MG63 (cell line): ENCODE results near the gene KCNJ16. TPM values are rescaled to one million over a fixed set of nuclear protein-coding genes. Genes with fewer than 3 reads are reported as not detected.
"Not testable (repeated sequence)": the region's sequence is repeated elsewhere in the genome, so short reads cannot be mapped to it uniquely, and the experiment has no call there.

Experiments
- DNase-seq: peaks from one replicate; pipeline ENCODE4 v3.0.0-alpha.2; 2020
- H3K27me3 ChIP-seq: fragments of 250-450 bp; sonication (Bioruptor Pico); 2 replicates; pipeline ENCODE4 v1.5.1; 2020; ENCODE audit warnings: mild to moderate bottlenecking, moderate library complexity
- H3K36me3 ChIP-seq: fragments of 250-450 bp; sonication (Bioruptor Pico); 2 replicates; pipeline ENCODE4 v1.5.1; 2020; ENCODE audit warnings: mild to moderate bottlenecking, moderate library complexity
- H3K4me3 ChIP-seq: fragments of 250-450 bp; sonication (Bioruptor Pico); 2 replicates; pipeline ENCODE4 v1.5.1; 2020; ENCODE audit warnings: mild to moderate bottlenecking, moderate library complexity
- H3K9me3 ChIP-seq: fragments of 250-450 bp; sonication (Bioruptor Pico); 2 replicates; pipeline ENCODE4 v1.5.1; 2020; ENCODE audit warnings: mild to moderate bottlenecking, moderate library complexity
- total RNA-seq: library from RNA; depleted of rRNA; stranded (reverse); fragments of >200 nt; shearing (Covaris generic); gene quantifications from 2 replicates; pipeline ENCODE4 v1.2.3, GENCODE V29; 2014; ENCODE audit warnings: low replicate concordance; rRNA removed

KCNJ16 gene
- total RNA-seq: not detected in 2 replicates

DNA sequence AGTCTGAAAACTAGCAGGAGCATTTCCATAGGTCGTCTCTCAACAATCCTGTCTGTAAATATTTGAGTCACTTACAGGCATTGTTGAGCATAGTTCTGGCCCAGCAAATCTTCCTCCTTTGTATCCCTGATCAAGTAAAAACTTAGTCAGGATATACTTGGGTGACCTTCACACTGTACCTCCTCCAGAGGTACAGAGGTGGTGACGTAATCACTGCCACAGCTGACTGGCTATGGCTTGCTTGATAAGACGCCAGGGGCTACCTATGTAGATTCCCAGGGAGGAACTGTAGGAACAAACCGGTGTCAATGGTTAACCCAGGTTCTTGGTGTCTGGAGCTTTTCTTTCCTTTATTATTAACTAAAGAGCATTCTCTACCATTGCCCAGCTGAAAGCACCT, at the start of gene KCNJ16:
Gene KCNJ16 (plus strand): TSS at position 270 of the 400 bp plus-strand sequence. CDS start 56,863 bp downstream, outside the sequence.
- Histone ChIP-seq H3K27me3 (no peaks in the 10 kb centered on the region), H3K4me3 (no peak within 1 kb of the TSS), H3K9me3 (no peaks in the 10 kb centered on the region), H3K36me3 (no peaks in the 10 kb centered on the region)
- DNase-seq: no peak

DNA sequence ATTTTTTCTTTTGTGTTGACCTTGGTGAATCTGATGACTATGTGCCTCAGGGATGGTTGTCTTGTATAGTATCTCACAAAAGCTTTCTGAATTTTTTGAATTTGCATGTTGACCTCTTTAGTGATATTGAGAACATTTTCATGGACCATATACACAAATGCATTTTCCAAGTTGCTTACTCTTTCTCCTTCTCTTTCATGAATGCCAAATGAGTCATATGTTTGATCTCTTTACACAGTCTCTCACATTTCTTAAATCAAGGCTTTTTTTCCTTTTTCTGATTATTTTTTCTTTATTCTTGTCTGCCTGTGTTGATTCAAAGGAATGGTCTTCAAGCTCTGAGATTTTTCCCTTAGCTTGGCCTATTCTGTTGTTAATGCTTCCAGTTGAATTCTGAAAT, 46.6 kb upstream of the KCNJ16 start:
- H3K4me3 ChIP-seq: no peak overlapping the region
- no peaks in the 10 kb centered on the region for H3K27me3 ChIP-seq
- DNase-seq: no peak
- peaks cover 6% of the 10 kb centered on the region; the same call in 1 of the 2 replicates for H3K9me3 ChIP-seq
- H3K36me3 ChIP-seq: no peaks in the 10 kb centered on the region

DNA sequence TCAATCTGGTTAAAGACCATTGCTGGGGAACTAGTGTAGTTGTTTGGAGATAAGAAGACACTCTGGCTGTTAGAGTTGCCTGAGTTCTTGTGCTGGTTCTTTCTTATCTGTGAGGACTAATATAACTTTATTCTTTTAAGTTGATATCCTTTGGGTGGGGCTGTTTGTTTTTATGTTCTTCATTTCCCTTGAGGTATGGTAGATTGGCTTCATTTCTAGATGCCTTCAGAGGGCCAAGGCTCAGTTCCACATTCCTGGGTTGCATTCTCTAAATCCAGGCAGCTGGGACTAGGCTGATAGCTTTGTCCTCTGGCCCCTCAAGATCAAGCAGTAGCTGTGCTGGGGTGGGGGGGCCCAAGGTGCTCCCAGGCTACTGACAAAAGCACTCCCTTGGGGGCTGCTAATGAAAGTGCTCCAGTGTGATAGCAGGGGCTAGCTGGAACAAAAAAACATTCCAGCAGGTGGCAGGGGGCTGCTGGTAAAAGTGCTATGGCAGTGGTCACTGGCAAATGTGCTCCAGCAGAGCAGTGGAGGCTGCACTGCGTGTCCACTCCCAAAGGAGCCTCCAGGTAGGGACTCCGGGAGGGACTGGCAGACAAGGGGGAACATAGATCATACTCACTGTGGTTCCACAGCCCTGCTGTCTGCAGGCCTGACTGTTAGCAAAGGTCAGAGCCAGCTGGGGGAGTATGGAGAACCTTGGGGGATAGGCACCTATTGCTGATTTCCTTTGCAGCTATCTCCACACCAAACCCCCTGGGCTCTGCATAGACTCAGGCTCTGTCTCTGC, 45.9 kb upstream of the KCNJ16 start:
- Histone ChIP-seq H3K9me3 (peaks cover 6% of the 10 kb centered on the region; the same call in 1 of the 2 replicates), H3K27me3 (no peaks in the 10 kb centered on the region), H3K36me3 (no peaks in the 10 kb centered on the region), H3K4me3 (no peak overlapping the region)
- DNase-seq: no peak

DNA sequence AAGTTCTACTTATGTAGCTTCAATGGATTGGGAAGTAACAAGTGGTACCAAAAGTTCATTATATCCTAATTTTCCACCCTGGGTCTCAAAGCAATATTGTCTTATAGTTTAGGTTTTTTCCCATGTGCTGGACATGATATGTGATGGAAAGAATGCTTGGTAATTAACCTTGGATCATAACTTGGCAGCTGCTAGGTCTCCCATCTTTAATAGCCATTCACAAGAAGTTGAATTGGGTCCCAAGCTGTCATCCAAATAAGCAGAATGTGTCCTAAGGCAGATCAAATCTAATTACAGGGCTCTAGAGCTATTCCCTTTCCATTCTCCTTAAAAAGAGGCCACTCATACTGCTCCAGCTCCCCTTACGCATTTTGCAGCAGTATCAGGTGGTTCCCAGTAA, 44.7 kb upstream of the KCNJ16 start:
- peaks cover 6% of the 10 kb centered on the region; the same call in 1 of the 2 replicates for H3K9me3 ChIP-seq
- H3K36me3 ChIP-seq: no peaks in the 10 kb centered on the region
- no peak for DNase-seq
- no peaks in the 10 kb centered on the region for H3K27me3 ChIP-seq
- H3K4me3 ChIP-seq: no peak overlapping the region

DNA sequence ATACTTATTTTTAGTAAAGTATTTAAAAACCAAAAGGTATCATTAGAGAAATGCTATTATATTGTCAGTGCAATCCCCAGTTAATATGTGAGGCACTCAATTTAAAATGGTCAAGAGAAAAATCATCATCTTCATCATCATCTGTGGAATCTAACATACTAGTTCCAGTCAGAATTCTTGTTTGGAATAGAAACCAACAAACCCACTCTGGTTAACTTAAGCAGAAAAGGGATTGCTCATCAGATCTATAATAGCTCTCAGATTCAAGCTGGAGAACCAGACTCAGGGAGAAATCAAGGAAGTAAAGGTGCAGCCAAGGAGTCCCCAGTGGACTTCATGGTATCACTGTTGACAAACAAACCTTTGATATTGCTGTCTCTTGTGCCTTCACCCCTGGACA, 43.7 kb upstream of the KCNJ16 start:
- Histone ChIP-seq H3K4me3 (no peak overlapping the region), H3K27me3 (no peaks in the 10 kb centered on the region), H3K9me3 (peaks cover 2% of the 10 kb centered on the region; the same call in 1 of the 2 replicates), H3K36me3 (no peaks in the 10 kb centered on the region)
- DNase-seq: no peak

DNA sequence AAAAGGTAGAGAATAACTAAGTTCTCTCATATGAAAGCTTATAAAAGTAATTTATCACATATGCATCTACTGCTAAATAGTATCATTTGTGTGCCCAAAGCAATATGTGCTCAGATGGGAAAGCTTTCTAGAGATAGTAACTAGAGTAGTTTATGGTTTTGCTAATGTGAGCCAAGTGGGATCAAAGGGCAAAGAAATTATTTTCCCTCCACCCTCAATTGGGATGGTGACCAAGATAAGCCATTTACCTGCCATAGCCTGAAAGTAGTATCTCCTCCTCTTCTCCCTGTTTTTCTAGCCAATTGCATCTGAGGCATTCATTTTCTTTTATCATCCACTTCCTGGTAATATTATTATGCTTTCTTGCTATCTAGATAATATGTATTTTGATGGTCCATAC, 41.9 kb upstream of the KCNJ16 start:
- Histone ChIP-seq H3K36me3 (no peaks in the 10 kb centered on the region), H3K27me3 (no peaks in the 10 kb centered on the region), H3K9me3 (no peaks in the 10 kb centered on the region), H3K4me3 (no peak overlapping the region)
- no peak for DNase-seq

DNA sequence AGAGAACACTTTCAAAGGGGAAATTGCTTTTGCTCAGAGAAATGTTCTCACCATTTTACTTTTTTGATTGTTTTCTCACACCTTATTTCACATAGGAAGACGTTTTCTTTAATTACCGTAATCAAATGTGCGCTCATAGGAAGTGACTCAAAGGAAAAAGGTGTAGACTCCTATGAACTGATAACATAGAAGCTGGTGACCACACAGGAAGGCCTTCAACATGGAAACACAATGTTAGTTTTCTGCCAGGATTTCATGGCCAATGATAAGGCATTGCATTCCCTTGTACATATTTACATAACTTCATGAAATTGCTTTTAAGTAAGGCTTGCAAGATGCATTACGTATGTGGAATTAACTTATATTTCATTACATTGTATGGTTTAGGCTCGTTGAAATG, 40.9 kb upstream of the KCNJ16 start:
- H3K9me3 ChIP-seq: no peaks in the 10 kb centered on the region
- no peaks in the 10 kb centered on the region for H3K27me3 ChIP-seq
- H3K36me3 ChIP-seq: no peaks in the 10 kb centered on the region
- H3K4me3 ChIP-seq: no peak overlapping the region
- DNase-seq: no peak

DNA sequence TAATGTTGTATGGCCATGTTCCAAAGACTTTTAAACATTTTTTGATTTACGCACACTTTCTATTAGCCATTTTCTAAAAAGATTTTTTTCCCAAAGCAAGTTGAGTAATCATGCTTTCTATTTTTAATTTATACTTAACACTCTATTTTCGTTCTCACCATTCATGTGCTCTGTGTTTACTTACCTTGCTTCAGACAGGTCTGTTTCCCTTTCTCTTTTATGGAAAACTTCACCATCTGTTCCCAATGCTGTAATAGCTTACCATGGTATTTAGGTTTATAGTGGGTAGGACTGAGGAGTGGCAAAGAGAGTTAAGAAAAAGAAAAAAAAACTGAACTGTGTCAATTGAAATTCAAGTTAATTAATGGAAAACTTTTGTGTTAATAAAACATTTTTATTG, 37.5 kb upstream of the KCNJ16 start:
- H3K36me3 ChIP-seq: no peaks in the 10 kb centered on the region
- H3K4me3 ChIP-seq: no peak overlapping the region
- no peaks in the 10 kb centered on the region for H3K9me3 ChIP-seq
- DNase-seq: no peak
- no peaks in the 10 kb centered on the region for H3K27me3 ChIP-seq

DNA sequence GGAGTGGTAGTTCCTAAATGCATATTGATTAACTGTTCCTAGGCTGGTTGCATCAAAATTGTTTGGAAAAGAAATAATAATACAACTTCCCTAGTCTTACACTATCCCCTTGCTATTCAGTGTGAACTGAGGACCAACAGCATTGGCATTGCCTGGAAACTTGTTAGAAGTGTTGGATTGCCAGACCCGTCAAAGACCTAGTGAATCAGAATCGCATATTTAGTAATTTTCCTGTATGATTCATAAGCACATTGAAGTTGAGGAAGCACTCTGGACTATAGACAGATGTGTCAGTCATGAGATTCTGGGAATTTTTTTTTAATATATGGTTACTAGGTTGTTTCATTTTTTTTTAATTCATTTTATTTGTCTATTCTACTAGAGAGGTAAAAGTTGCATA, 34.7 kb upstream of the KCNJ16 start:
- DNase-seq: peak; percentile 57
- Histone ChIP-seq H3K27me3 (no peaks in the 10 kb centered on the region), H3K4me3 (no peak overlapping the region), H3K36me3 (no peaks in the 10 kb centered on the region), H3K9me3 (no peaks in the 10 kb centered on the region)

DNA sequence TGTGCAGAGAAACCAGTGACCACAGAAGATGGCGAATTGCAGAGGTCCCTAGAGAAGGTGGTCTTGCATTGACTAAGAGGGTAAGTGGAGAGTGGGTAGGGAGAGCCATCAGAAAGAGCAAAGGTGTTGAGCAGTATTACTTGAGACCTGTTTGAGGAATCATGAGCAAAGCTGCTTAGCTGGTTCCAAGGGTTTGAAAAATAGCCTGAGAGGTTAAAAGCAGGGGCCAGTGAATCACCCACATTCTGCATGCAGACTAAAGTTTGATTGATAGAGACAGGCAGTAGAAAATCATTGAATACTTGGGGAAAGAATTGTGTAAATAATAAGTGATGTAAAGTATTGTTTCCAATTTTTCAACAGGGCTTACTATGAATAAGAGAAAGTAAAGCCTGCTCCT, 34.0 kb upstream of the KCNJ16 start:
- no peak for DNase-seq
- Histone ChIP-seq H3K27me3 (no peaks in the 10 kb centered on the region), H3K36me3 (no peaks in the 10 kb centered on the region), H3K4me3 (no peak overlapping the region), H3K9me3 (no peaks in the 10 kb centered on the region)

DNA sequence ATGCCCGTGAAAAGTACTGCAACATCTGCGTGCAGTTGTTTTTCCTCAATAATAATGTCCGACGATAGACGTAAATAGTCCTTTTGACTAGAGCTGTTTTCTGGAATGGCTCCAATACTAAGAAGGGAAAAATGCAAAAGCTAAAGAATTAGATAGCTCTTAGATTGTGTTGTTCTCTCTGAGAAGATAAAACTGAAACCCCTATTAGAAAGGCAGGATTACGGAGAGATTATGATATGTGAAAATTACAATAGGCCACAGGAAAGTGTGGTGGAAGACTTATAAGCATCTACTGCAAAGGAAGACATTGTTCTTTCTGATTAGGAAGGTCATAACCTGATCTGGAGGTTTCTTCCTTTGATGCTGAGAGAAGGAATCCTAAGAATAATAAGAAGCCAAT, 33.5 kb upstream of the KCNJ16 start:
- Histone ChIP-seq H3K36me3 (no peaks in the 10 kb centered on the region), H3K27me3 (no peaks in the 10 kb centered on the region), H3K4me3 (no peak overlapping the region), H3K9me3 (no peaks in the 10 kb centered on the region)
- DNase-seq: no peak

DNA sequence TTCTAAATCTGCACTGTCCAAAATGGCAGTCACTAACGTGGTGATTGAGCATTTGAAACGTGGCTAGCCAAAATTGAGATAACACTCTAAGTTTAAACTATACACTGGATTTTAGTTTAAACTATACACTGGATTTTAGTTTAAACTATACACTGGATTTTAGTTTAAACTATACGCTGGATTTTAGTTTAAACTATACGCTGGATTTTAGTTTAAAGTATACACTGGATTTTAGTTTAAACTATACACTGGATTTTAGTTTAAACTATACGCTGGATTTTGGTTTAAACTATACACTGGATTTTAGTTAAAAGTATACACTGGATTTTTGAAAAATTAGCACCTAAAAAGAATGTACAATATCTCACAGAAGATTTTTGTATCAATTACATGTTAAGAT, 29.2 kb upstream of the KCNJ16 start:
- not testable (repeated sequence) for DNase-seq

DNA sequence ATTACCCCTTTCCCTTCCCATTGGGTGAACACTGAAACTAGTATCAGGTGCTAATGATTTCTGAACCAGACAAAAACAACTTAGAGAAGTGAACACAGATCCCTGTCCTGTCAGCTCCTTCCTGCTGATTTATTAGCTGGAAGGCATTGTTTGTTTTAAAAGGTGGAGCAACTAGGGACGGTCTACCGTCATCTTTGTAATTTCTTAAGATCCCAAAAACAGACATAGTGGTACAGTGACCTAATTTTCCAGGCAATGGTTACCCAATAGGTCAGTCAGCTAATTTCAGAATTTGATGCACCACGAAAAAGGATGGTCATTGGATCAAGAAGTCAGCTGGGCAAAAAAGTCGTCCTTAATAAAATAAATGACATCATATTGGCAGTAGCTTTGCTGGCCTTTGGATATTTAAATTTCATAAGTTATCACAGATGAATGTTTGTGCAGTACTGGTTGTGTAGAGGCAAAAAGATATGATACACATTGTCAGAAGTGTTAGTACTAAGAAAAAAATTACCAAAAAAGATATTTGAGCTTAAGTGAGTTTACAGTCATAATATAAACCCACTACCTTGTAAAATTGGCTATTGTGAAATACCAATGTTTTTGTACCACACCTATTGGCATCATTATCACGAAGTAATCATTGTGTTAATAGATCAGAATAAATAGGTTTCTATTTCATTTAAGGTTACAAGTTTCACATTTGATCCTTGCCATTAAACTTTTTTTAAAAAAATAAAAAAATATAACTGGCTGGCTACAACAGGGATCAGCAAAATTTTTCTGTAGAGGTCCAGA, 27.2 kb upstream of the KCNJ16 start:
- Histone ChIP-seq H3K36me3 (no peaks in the 10 kb centered on the region), H3K9me3 (no peaks in the 10 kb centered on the region), H3K27me3 (no peaks in the 10 kb centered on the region), H3K4me3 (no peak overlapping the region)
- DNase-seq: no peak

More for the DNA sequence above, 29.2 kb upstream of the KCNJ16 start:
- not testable (repeated sequence) for H3K36me3 ChIP-seq, H3K4me3 ChIP-seq, H3K9me3 ChIP-seq, H3K27me3 ChIP-seq

DNA sequence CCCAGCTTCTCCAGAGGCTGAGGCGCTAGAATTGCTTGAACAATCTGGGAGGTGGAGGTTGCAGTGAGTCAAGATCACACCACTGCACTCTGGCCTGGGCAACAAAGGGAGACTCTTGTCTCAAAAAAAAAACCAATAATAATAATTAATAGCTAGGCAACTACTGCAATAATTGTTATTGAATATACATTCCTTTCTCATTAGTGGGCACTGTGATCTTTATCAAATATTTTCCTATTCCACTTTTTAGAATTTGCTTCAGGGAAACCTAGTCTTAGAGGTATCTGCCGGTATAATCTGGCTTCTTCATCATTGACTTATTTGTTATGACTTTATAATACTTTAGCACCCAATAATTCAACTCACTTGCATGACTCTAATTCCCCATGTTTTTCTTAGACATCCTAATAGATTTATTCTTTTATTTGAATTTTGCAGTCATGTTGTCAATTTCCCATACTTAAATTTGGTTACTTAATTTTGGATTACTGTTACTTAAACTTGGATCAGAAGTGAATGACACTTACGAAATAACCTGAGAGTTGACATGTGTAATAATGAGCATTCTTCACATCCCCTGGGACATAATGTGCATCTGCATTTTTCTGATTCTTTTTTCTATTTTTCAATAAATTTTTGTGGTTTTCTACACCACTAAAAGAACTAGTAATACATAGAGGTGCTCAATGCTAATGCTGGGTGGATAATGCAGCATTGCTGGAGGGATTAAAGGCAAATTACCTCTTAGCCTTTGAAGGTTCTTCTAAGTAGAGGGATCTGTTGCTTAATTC, 25.0 kb upstream of the KCNJ16 start:
- Histone ChIP-seq H3K4me3 (no peak overlapping the region), H3K36me3 (no peaks in the 10 kb centered on the region), H3K9me3 (no peaks in the 10 kb centered on the region), H3K27me3 (no peaks in the 10 kb centered on the region)
- no peak for DNase-seq

DNA sequence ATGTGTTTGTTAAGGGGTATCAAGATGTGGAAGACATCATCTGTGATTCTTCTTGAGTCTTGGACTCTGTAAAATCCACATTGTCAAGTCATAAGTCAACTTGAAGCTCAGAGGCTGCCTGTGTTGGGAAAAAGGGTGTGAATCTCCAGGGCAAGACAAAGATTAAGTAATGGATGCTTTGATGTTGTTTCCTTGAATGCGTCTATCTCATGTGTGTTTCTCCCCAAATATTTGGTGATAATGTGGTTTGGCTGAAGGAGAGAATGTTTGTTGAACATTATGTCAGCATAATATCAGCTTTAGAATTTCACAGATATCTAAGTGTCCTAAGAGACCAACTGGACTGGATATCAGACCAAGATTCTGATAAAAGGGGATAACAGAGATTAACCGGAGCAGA, 24.1 kb upstream of the KCNJ16 start:
- H3K27me3 ChIP-seq: no peaks in the 10 kb centered on the region
- DNase-seq: no peak
- H3K9me3 ChIP-seq: no peaks in the 10 kb centered on the region
- no peaks in the 10 kb centered on the region for H3K36me3 ChIP-seq
- H3K4me3 ChIP-seq: no peak overlapping the region

DNA sequence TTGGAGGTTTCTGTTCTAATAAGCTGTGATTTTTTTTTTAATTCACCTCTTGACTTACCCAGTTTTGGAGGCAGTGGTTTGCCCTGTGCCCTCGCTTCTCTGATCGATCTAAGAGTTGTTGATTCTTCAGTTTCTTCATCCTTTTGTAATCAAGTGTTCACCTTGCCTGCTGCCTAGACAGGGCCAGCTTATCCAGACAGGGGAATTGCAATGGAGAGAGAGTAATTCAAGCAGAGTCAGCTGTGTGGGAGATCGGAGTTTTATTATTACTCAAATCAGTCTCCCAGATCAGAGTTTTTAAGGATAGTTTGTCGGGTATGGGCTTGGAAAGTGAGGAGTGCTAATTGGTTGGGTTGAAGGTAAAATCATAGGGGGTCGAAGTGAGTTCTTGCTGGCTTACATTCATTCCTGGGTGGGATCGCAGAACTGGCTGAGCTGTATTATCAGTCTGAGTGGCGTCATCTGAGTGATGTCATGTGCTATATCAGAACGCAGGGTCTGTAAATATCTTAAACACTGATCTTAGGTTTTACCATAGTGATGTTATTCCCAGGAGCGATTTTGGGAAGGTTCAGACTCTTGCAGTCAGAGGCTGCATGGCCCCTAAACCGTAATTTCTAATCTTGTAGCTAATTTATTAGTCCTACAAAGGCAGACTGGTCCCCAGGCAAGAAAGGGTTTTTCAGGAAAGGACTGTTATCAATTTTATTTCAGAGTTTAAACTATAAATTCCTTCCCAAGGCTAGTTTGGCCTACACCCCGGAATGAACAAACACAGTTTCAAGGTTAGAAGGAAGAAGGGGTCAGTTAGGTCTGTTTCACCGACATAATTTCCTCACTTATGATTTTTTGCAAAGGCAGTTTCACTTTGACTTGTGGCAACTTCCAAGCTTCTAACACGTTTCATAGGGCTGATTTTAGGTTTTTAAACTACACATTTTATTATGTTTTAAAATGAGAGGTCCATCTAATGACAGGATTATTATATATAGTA, 21.5 kb upstream of the KCNJ16 start:
- no peak for DNase-seq
- Histone ChIP-seq H3K36me3 (no peaks in the 10 kb centered on the region), H3K9me3 (no peaks in the 10 kb centered on the region), H3K27me3 (no peaks in the 10 kb centered on the region), H3K4me3 (no peak overlapping the region)
